ENCODE measurements around the gene TMEM116.

DNA sequence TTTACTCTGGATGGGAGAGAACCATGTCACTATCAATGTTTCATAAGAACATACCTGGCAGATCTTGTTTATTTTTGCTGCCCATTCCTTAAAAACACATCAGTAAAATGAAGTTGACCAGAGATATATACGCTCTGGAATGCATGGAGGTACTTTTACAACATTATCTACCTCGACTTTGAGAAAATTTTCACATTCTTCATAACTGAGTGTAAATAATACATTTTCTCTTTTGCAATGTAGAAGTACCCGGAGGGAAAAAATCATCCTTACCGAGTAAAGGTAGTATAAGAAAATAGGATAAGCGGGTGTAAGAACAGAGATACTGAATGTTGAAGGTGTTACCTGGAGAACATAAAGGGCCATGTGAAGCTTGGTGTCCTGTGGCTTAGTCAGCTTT, 80.7 kb downstream of the TMEM116 start:
- TF ChIP-seq, protein P1, sequence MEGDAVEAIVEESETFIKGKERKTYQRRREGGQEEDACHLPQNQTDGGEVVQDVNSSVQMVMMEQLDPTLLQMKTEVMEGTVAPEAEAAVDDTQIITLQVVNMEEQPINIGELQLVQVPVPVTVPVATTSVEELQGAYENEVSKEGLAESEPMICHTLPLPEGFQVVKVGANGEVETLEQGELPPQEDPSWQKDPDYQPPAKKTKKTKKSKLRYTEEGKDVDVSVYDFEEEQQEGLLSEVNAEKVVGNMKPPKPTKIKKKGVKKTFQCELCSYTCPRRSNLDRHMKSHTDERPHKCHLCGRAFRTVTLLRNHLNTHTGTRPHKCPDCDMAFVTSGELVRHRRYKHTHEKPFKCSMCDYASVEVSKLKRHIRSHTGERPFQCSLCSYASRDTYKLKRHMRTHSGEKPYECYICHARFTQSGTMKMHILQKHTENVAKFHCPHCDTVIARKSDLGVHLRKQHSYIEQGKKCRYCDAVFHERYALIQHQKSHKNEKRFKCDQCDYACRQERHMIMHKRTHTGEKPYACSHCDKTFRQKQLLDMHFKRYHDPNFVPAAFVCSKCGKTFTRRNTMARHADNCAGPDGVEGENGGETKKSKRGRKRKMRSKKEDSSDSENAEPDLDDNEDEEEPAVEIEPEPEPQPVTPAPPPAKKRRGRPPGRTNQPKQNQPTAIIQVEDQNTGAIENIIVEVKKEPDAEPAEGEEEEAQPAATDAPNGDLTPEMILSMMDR (IDR thresholded peaks at IDR 0.05), result no peak
- TF ChIP-seq POLR2A (IDR thresholded peaks at IDR 0.05) (no peak), POLR2AphosphoS5 (IDR thresholded peaks at IDR 0.05) (no peak), EP300 (IDR thresholded peaks at IDR 0.05; ENCODE audit: low read depth) (no peak)

All from transverse colon (tissue), 4 donors.